Stimulated activated CD4-positive, alpha-beta T cell treated with anti-CD3 and anti-CD28 coated beads, Interleukin-1b, Interleukin-23, amount 100 ng/mL, for 1 hour (primary cell): ENCODE measurements around the gene LMTK3.
"Not testable (repeated sequence)": the region's sequence is repeated elsewhere in the genome, so short reads cannot be mapped to it uniquely, and the experiment has no call there.

Experiments used
- DNase-seq, 2 donors: peaks; one replicate each; pipeline ENCODE4 v3.0.0-alpha.2; 2020; ENCODE audit warnings: low read depth in 2 of 2

Gene LMTK3

GRCh38 chr19:48488478-48488877, 23.2 kb downstream of the LMTK3 start:
- DNase-seq, result not testable (repeated sequence)

GRCh38 chr19:48487948-48488347, 23.7 kb downstream of the LMTK3 start:
- DNase-seq, result no peak

- no peak for DNase-seq
Measured at GRCh38 chr19:48487544-48487943, 24.1 kb downstream of the LMTK3 start.

- DNase-seq, result not testable (repeated sequence)
Measured at GRCh38 chr19:48486706-48487105, 24.9 kb downstream of the LMTK3 start.

- DNase-seq, result no peak
Measured at GRCh38 chr19:48484931-48485612, 26.6 kb downstream of the LMTK3 start.

- no peak for DNase-seq
Measured at GRCh38 chr19:48484247-48484893, 27.3 kb downstream of the LMTK3 start.

GRCh38 chr19:48483301-48483700, 28.3 kb downstream of the LMTK3 start:
- DNase-seq, result no peak

GRCh38 chr19:48481846-48482639, 29.6 kb downstream of the LMTK3 start:
- no peak for DNase-seq

GRCh38 chr19:48480558-48481500, 30.8 kb downstream of the LMTK3 start:
- DNase-seq, result no peak

- no peak for DNase-seq
Measured at GRCh38 chr19:48480183-48480557, 31.5 kb downstream of the LMTK3 start.

GRCh38 chr19:48479686-48480085, 31.9 kb downstream of the LMTK3 start:
- no peak for DNase-seq

- no peak for DNase-seq
Measured at GRCh38 chr19:48478339-48479256, 33.0 kb downstream of the LMTK3 start.

- DNase-seq, result no peak
Measured at GRCh38 chr19:48477698-48478338, 33.8 kb downstream of the LMTK3 start.

GRCh38 chr19:48477067-48477685, 34.5 kb downstream of the LMTK3 start:
- no peak for DNase-seq

GRCh38 chr19:48476176-48476575, 35.5 kb downstream of the LMTK3 start:
- no peak for DNase-seq

GRCh38 chr19:48475369-48476068, 36.1 kb downstream of the LMTK3 start:
- DNase-seq, result no peak

- no peak for DNase-seq
Measured at GRCh38 chr19:48474084-48474592, 37.5 kb downstream of the LMTK3 start.

GRCh38 chr19:48473161-48473966, 38.3 kb downstream of the LMTK3 start:
- DNase-seq, result no peak
